OCI-LY7 (cell line): ENCODE data around the gene BCAR1. TPM values are rescaled to one million over a fixed set of nuclear protein-coding genes. Genes with fewer than 3 reads are reported as not detected.

ENCODE experiments used
- BruUV-seq: library from RNA; stranded (reverse); fragments of 400-500 nt; replicated peaks from 2 replicates; lab custom pipeline; 2021; lab: Mats Ljungman, UMichigan
- CTCF ChIA-PET: fragments of 300-600 bp; sonication (Branson Sonifier 250); formaldehyde crosslinking; loops from one replicate; lab custom pipeline; 2022; ENCODE audit warnings: antibody characterized with exemption; ENCODE audit not compliant: unreplicated experiment; lab: Charles Lee
- POLR2A ChIA-PET: fragments of 300-600 bp; sonication (Branson Sonifier 250); formaldehyde crosslinking; loops from one replicate; lab custom pipeline; 2022; ENCODE audit warnings: antibody characterized with exemption; lab: Charles Lee
- DNase-seq: peaks from one replicate; pipeline ENCODE4 v3.0.0-alpha.2; 2015; ENCODE audit warnings: low spot score
- H2AFZ ChIP-seq: fragments of 200-600 bp; sonication (generic), shearing (Covaris generic); 2 replicates; pipeline ENCODE4 v1.6.1; 2014; ENCODE audit warnings: mild to moderate bottlenecking, antibody characterized with exemption, low read length, moderate library complexity
- H3K27ac ChIP-seq: fragments of 200-600 bp; sonication (generic); 2 replicates; pipeline ENCODE4 v1.5.1; 2014; ENCODE audit warnings: mixed run types, low read depth, mild to moderate bottlenecking, moderate library complexity, low read length, inconsistent platforms; ENCODE audit not compliant: poor library complexity, severe bottlenecking
- H3K36me3 ChIP-seq: fragments of 200-600 bp; sonication (generic); 2 replicates; pipeline ENCODE4 v1.6.1; 2014; ENCODE audit warnings: mild to moderate bottlenecking, antibody characterized with exemption, low read length, moderate library complexity, mixed read lengths; ENCODE audit not compliant: insufficient read depth
- H3K4me1 ChIP-seq: fragments of 200-600 bp; sonication (generic); 2 replicates; pipeline ENCODE4 v1.5.1; 2014; ENCODE audit warnings: mild to moderate bottlenecking, low read length; ENCODE audit not compliant: insufficient read depth, poor library complexity, severe bottlenecking
- H3K4me2 ChIP-seq: fragments of 200-600 bp; sonication (generic); 2 replicates; pipeline ENCODE4 v1.6.1; 2014; ENCODE audit warnings: mild to moderate bottlenecking, low read length
- H3K4me3 ChIP-seq: fragments of 200-600 bp; sonication (generic); 2 replicates; pipeline ENCODE4 v1.5.1; 2014; ENCODE audit warnings: mild to moderate bottlenecking, low read depth, low read length; ENCODE audit not compliant: poor library complexity, severe bottlenecking
- H3K79me2 ChIP-seq: fragments of 200-600 bp; sonication (generic); 2 replicates; pipeline ENCODE4 v1.6.1; 2016; ENCODE audit warnings: low read depth, mild to moderate bottlenecking, low read length, moderate library complexity, mixed read lengths; ENCODE audit not compliant: insufficient read depth
- H3K9me2 ChIP-seq: fragments of 200-600 bp; sonication (generic); 2 replicates; pipeline ENCODE4 v1.6.1; 2016; ENCODE audit warnings: mild to moderate bottlenecking, low read length, mixed read lengths; ENCODE audit not compliant: insufficient read depth
- H3K9me3 ChIP-seq: fragments of 200-600 bp; sonication (generic); 2 replicates; pipeline ENCODE4 v1.6.1; 2014; ENCODE audit warnings: mild to moderate bottlenecking, mixed run types, low read length, mixed read lengths
- H4K20me1 ChIP-seq: fragments of 200-600 bp; sonication (generic); 2 replicates; pipeline ENCODE4 v1.6.1; 2014; ENCODE audit warnings: mild to moderate bottlenecking, antibody characterized with exemption, low read length, moderate library complexity, mixed read lengths; ENCODE audit not compliant: insufficient read depth
- CTCF ChIP-seq: fragments of 200-600 bp; sonication (generic); conservative IDR thresholded peaks from 2 replicates; pipeline ENCODE4 v1.5.1; 2014; ENCODE audit warnings: mild to moderate bottlenecking, antibody characterized with exemption, low read length, moderate library complexity, mixed read lengths
- EZH2phosphoT487 ChIP-seq: fragments of 200-600 bp; sonication (generic); IDR thresholded peaks from 2 replicates; pipeline ENCODE4 v1.6.1; 2018; ENCODE audit warnings: low read depth, borderline replicate concordance, mild to moderate bottlenecking, mixed run types, antibody characterized with exemption, low read length, moderate library complexity, mixed read lengths
- intact Hi-C: fragments of 100-400 bp; cut with micrococcal nuclease; formaldehyde crosslinking; loops from one replicate; pipeline ENCODE4 v1.10.0; 2022; ENCODE audit not compliant: unreplicated experiment
- total RNA-seq, 2 experiments: library from RNA; depleted of rRNA in 1 of 2; stranded (reverse); fragments of >200 nt in 1 of 2; shearing (Covaris generic) in 1 of 2; gene quantifications; 2 replicates each; pipeline ENCODE4 v1.2.3, GENCODE V29; 2014 to 2022

The BCAR1 gene
- total RNA-seq, 2 experiments from 2014 or later = 10.0 to 15.1 TPM

- POLR2A ChIA-PET = interaction anchor here (0.5 to 1.4 kb wide), 2 partner anchors 23 to 31 kb away, joined by 3 to 5 read pairs; no protein-coding TSS in a partner anchor
- Histone ChIP-seq H3K4me3 (no peak overlapping the region), H3K4me1 (peaks cover 4% of the 10 kb centered on the region), H4K20me1 (no peaks in the 10 kb centered on the region), H3K27ac (no peak overlapping the region), H3K9me2 (no peaks in the 10 kb centered on the region), H3K9me3 (no peaks in the 10 kb centered on the region), H3K79me2 (no peaks in the 10 kb centered on the region), H3K4me2 (no peak overlapping the region), H3K36me3 (peaks cover 12% of the 10 kb centered on the region; the same call in 1 of the 2 replicates), H2AFZ (no peak overlapping the region)
- TF ChIP-seq CTCF (no peak), EZH2phosphoT487 (no peak)
- CTCF ChIA-PET = no interaction called here
- no TSS peak for BruUV-seq
- no peak for DNase-seq
- intact Hi-C loops = no loop called here
These were observed 37.2 kb upstream of the BCAR1 start for GRCh38 chr16:75288596-75289120.

- ChIA-PET CTCF (no interaction called here), POLR2A (interaction anchor here (0.5 to 1.4 kb wide), 2 partner anchors 24 to 31 kb away, joined by 3 to 5 read pairs; no protein-coding TSS in a partner anchor)
- no peak overlapping the region for H3K4me3 ChIP-seq
- no peak for DNase-seq
- H2AFZ ChIP-seq = no peak overlapping the region
- no peak overlapping the region for H3K4me2 ChIP-seq
- H3K9me2 ChIP-seq = no peaks in the 10 kb centered on the region
- TF ChIP-seq CTCF = no peak
- TF ChIP-seq EZH2phosphoT487 = no peak
- no peaks in the 10 kb centered on the region for H3K9me3 ChIP-seq
- no peaks in the 10 kb centered on the region for H3K79me2 ChIP-seq
- no peak overlapping the region for H3K27ac ChIP-seq
- intact Hi-C loops = no loop called here
- H3K36me3 ChIP-seq = peaks cover 10% of the 10 kb centered on the region; the same call in 1 of the 2 replicates
- BruUV-seq = no TSS peak
- no peaks in the 10 kb centered on the region for H4K20me1 ChIP-seq
- H3K4me1 ChIP-seq = peaks cover 4% of the 10 kb centered on the region
These were observed 36.8 kb upstream of the BCAR1 start for GRCh38 chr16:75288181-75288580.

- TF ChIP-seq CTCF (no peak), EZH2phosphoT487 (no peak)
- H3K36me3 ChIP-seq = peaks cover 9% of the 10 kb centered on the region; the same call in 1 of the 2 replicates
- peaks cover 4% of the 10 kb centered on the region for H3K4me1 ChIP-seq
- no peaks in the 10 kb centered on the region for H3K79me2 ChIP-seq
- DNase-seq = no peak
- no peak overlapping the region for H3K4me3 ChIP-seq
- ChIA-PET POLR2A (no interaction called here), CTCF (no interaction called here)
- no peaks in the 10 kb centered on the region for H4K20me1 ChIP-seq
- no TSS peak for BruUV-seq
- H2AFZ ChIP-seq = no peak overlapping the region
- H3K4me2 ChIP-seq = no peak overlapping the region
- no peak overlapping the region for H3K27ac ChIP-seq
- intact Hi-C loops = no loop called here
- H3K9me3 ChIP-seq = no peaks in the 10 kb centered on the region
- no peaks in the 10 kb centered on the region for H3K9me2 ChIP-seq
These were observed 36.3 kb upstream of the BCAR1 start for GRCh38 chr16:75287708-75288107.
